OCI-LY7 (cell line): ENCODE results near the gene KCNQ4. TPM values are rescaled to one million over a fixed set of nuclear protein-coding genes. Genes with fewer than 3 reads are reported as not detected.

Experiments used
- BruUV-seq: library from RNA; stranded (reverse); fragments of 400-500 nt; replicated peaks from 2 replicates; lab custom pipeline; 2021; lab: Mats Ljungman, UMichigan
- CTCF ChIA-PET: fragments of 300-600 bp; sonication (Branson Sonifier 250); formaldehyde crosslinking; loops from one replicate; lab custom pipeline; 2022; ENCODE audit warnings: antibody characterized with exemption; ENCODE audit not compliant: unreplicated experiment; lab: Charles Lee
- POLR2A ChIA-PET: fragments of 300-600 bp; sonication (Branson Sonifier 250); formaldehyde crosslinking; loops from one replicate; lab custom pipeline; 2022; ENCODE audit warnings: antibody characterized with exemption; lab: Charles Lee
- DNase-seq: peaks from one replicate; pipeline ENCODE4 v3.0.0-alpha.2; 2015; ENCODE audit warnings: low spot score
- H2AFZ ChIP-seq: fragments of 200-600 bp; sonication (generic), shearing (Covaris generic); 2 replicates; pipeline ENCODE4 v1.6.1; 2014; ENCODE audit warnings: mild to moderate bottlenecking, antibody characterized with exemption, low read length, moderate library complexity
- H3K27ac ChIP-seq: fragments of 200-600 bp; sonication (generic); 2 replicates; pipeline ENCODE4 v1.5.1; 2014; ENCODE audit warnings: mixed run types, low read depth, mild to moderate bottlenecking, moderate library complexity, low read length, inconsistent platforms; ENCODE audit not compliant: poor library complexity, severe bottlenecking
- H3K36me3 ChIP-seq: fragments of 200-600 bp; sonication (generic); 2 replicates; pipeline ENCODE4 v1.6.1; 2014; ENCODE audit warnings: mild to moderate bottlenecking, antibody characterized with exemption, low read length, moderate library complexity, mixed read lengths; ENCODE audit not compliant: insufficient read depth
- H3K4me1 ChIP-seq: fragments of 200-600 bp; sonication (generic); 2 replicates; pipeline ENCODE4 v1.5.1; 2014; ENCODE audit warnings: mild to moderate bottlenecking, low read length; ENCODE audit not compliant: insufficient read depth, poor library complexity, severe bottlenecking
- H3K4me2 ChIP-seq: fragments of 200-600 bp; sonication (generic); 2 replicates; pipeline ENCODE4 v1.6.1; 2014; ENCODE audit warnings: mild to moderate bottlenecking, low read length
- H3K4me3 ChIP-seq: fragments of 200-600 bp; sonication (generic); 2 replicates; pipeline ENCODE4 v1.5.1; 2014; ENCODE audit warnings: mild to moderate bottlenecking, low read depth, low read length; ENCODE audit not compliant: poor library complexity, severe bottlenecking
- H3K79me2 ChIP-seq: fragments of 200-600 bp; sonication (generic); 2 replicates; pipeline ENCODE4 v1.6.1; 2016; ENCODE audit warnings: low read depth, mild to moderate bottlenecking, low read length, moderate library complexity, mixed read lengths; ENCODE audit not compliant: insufficient read depth
- H3K9me2 ChIP-seq: fragments of 200-600 bp; sonication (generic); 2 replicates; pipeline ENCODE4 v1.6.1; 2016; ENCODE audit warnings: mild to moderate bottlenecking, low read length, mixed read lengths; ENCODE audit not compliant: insufficient read depth
- H3K9me3 ChIP-seq: fragments of 200-600 bp; sonication (generic); 2 replicates; pipeline ENCODE4 v1.6.1; 2014; ENCODE audit warnings: mild to moderate bottlenecking, mixed run types, low read length, mixed read lengths
- H4K20me1 ChIP-seq: fragments of 200-600 bp; sonication (generic); 2 replicates; pipeline ENCODE4 v1.6.1; 2014; ENCODE audit warnings: mild to moderate bottlenecking, antibody characterized with exemption, low read length, moderate library complexity, mixed read lengths; ENCODE audit not compliant: insufficient read depth
- EZH2phosphoT487 ChIP-seq: fragments of 200-600 bp; sonication (generic); IDR thresholded peaks from 2 replicates; pipeline ENCODE4 v1.6.1; 2018; ENCODE audit warnings: low read depth, borderline replicate concordance, mild to moderate bottlenecking, mixed run types, antibody characterized with exemption, low read length, moderate library complexity, mixed read lengths
- intact Hi-C: fragments of 100-400 bp; cut with micrococcal nuclease; formaldehyde crosslinking; loops from one replicate; pipeline ENCODE4 v1.10.0; 2022; ENCODE audit not compliant: unreplicated experiment
- total RNA-seq, 2 experiments: library from RNA; depleted of rRNA in 1 of 2; stranded (reverse); fragments of >200 nt in 1 of 2; shearing (Covaris generic) in 1 of 2; gene quantifications; 2 replicates each; pipeline ENCODE4 v1.2.3, GENCODE V29; 2014 to 2022
- TF ChIP-seq, protein P1 (sequence below): fragments of 200-600 bp; sonication (generic); conservative IDR thresholded peaks from 2 replicates; pipeline ENCODE4 v1.5.1; 2014; ENCODE audit warnings: mild to moderate bottlenecking, antibody characterized with exemption, low read length, moderate library complexity, mixed read lengths

KCNQ4 gene
- total RNA-seq, 2 experiments from 2014 or later: 0.16 to 0.49 TPM

DNA sequence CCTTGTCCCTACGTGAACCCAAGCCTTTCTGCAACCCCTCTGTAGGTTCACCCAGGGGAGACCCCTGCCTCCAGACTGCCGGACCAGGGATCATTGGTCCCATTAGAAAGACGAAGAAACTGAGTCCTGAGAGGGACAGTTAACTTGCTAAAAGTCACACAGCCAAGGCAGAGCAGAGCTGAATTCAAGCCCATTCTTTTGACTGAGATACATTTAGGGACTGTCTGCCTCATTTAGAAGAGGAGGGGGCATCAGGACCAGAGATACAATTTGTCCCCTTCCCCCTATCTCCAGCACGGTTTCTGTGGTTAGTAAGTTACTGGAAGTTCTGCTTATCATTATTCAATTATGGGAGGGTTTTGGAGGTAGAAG is 19.1 kb downstream of the KCNQ4 start:
- intact Hi-C loops: no loop called here
- BruUV-seq: no TSS peak
- CTCF ChIA-PET: no interaction called here
- Histone ChIP-seq H3K27ac (no peak overlapping the region), H3K36me3 (no peaks in the 10 kb centered on the region), H3K4me2 (peak overlapping the region; percentile 72), H3K4me3 (peak overlapping the region; percentile 50), H3K4me1 (peaks cover 36% of the 10 kb centered on the region), H3K9me3 (no peaks in the 10 kb centered on the region), H3K9me2 (no peaks in the 10 kb centered on the region), H2AFZ (peak overlapping the region; percentile 52; the same call in 1 of the 2 replicates), H3K79me2 (no peaks in the 10 kb centered on the region), H4K20me1 (no peaks in the 10 kb centered on the region)
- POLR2A ChIA-PET: no interaction called here
- TF ChIP-seq, protein P1, sequence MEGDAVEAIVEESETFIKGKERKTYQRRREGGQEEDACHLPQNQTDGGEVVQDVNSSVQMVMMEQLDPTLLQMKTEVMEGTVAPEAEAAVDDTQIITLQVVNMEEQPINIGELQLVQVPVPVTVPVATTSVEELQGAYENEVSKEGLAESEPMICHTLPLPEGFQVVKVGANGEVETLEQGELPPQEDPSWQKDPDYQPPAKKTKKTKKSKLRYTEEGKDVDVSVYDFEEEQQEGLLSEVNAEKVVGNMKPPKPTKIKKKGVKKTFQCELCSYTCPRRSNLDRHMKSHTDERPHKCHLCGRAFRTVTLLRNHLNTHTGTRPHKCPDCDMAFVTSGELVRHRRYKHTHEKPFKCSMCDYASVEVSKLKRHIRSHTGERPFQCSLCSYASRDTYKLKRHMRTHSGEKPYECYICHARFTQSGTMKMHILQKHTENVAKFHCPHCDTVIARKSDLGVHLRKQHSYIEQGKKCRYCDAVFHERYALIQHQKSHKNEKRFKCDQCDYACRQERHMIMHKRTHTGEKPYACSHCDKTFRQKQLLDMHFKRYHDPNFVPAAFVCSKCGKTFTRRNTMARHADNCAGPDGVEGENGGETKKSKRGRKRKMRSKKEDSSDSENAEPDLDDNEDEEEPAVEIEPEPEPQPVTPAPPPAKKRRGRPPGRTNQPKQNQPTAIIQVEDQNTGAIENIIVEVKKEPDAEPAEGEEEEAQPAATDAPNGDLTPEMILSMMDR: no peak
- no peak for TF ChIP-seq EZH2phosphoT487
- DNase-seq: no peak

DNA sequence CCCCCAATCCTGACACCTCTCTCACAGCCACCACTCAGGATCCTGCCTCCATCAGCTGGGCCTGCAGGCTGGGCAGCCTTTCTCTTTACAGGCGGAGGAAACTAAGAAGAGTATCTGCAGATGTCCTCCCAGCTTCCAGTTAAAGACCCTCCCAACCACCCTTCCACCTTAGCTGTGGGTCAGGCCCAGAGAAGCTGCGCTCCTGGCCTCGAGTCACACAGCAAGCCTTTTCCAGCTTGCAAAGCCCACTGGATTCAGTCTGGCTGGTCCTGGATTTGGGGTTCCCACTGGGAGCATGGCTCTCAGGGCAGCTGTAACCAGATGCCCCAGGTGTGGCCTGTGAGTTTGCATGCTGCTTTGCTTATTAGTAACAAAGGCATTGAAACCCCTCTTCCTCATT is 19.9 kb downstream of the KCNQ4 start:
- H3K79me2 ChIP-seq: no peaks in the 10 kb centered on the region
- H3K9me3 ChIP-seq: no peaks in the 10 kb centered on the region
- no TSS peak for BruUV-seq
- CTCF ChIA-PET: interaction anchor here (0.6 to 1.1 kb wide), 2 partner anchors 59 to 558 kb away, joined by 3 read pairs; partner anchors contain the start of genes CITED4 and FOXO6
- H3K36me3 ChIP-seq: no peaks in the 10 kb centered on the region
- intact Hi-C loops: no loop called here
- no peaks in the 10 kb centered on the region for H3K9me2 ChIP-seq
- no peak overlapping the region for H2AFZ ChIP-seq
- no peaks in the 10 kb centered on the region for H4K20me1 ChIP-seq
- POLR2A ChIA-PET: interaction anchor here (0.5 to 0.6 kb wide), 2 partner anchors 140 to 272 kb away, joined by 4 read pairs; no protein-coding TSS in a partner anchor
- H3K27ac ChIP-seq: no peak overlapping the region
- peaks cover 36% of the 10 kb centered on the region for H3K4me1 ChIP-seq
- no peak for DNase-seq
- TF ChIP-seq, protein P1: no peak
- TF ChIP-seq EZH2phosphoT487: no peak
- no peak overlapping the region for H3K4me2 ChIP-seq
- no peak overlapping the region for H3K4me3 ChIP-seq

DNA sequence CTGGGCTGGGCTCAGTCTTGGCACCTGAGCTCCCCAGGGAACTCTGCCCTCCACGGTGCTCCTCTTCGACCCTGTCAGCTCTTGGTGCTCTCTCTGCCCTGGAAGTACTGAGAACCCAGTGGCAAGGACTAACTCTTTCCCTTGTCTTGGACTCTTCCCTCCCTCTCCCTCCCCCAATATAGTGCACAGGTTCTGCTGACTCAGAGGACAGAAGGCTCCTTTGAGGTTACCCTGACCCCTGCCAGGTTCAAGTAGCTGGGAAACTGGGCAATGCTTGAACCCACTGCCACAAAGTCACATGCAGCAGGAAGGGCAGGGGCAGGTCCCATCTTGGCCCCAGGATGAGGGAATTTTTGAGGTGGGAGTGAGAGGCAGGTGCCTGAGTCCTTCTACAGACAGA is 20.3 kb downstream of the KCNQ4 start:
- H3K36me3 ChIP-seq: no peaks in the 10 kb centered on the region
- peak overlapping the region; percentile 24; the same call in 1 of the 2 replicates for H3K4me2 ChIP-seq
- no peaks in the 10 kb centered on the region for H3K9me2 ChIP-seq
- BruUV-seq: no TSS peak
- no peak overlapping the region for H2AFZ ChIP-seq
- no peak overlapping the region for H3K4me3 ChIP-seq
- H4K20me1 ChIP-seq: no peaks in the 10 kb centered on the region
- H3K9me3 ChIP-seq: no peaks in the 10 kb centered on the region
- ChIA-PET CTCF (interaction anchor here (0.6 to 1.1 kb wide), 2 partner anchors 39 to 58 kb away, joined by 3 read pairs; partner anchors contain the start of gene CITED4), POLR2A (interaction anchor here (0.5 to 0.8 kb wide), 3 partner anchors 8 to 272 kb away, joined by 4 to 7 read pairs (median 4); no protein-coding TSS in a partner anchor)
- no peak overlapping the region for H3K27ac ChIP-seq
- TF ChIP-seq, protein P1: no peak
- TF ChIP-seq EZH2phosphoT487: no peak
- no peaks in the 10 kb centered on the region for H3K79me2 ChIP-seq
- no peak for DNase-seq
- H3K4me1 ChIP-seq: peaks cover 40% of the 10 kb centered on the region
- intact Hi-C loops: no loop called here
